ENCODE measurements around the gene SLC25A51. TPM values are rescaled to one million over a fixed set of nuclear protein-coding genes. Genes with fewer than 3 reads are reported as not detected.

Gene SLC25A51
- total RNA-seq, 6 experiments from 2014 or later: 29.1 to 35.0 (median 32.9) TPM

DNA sequence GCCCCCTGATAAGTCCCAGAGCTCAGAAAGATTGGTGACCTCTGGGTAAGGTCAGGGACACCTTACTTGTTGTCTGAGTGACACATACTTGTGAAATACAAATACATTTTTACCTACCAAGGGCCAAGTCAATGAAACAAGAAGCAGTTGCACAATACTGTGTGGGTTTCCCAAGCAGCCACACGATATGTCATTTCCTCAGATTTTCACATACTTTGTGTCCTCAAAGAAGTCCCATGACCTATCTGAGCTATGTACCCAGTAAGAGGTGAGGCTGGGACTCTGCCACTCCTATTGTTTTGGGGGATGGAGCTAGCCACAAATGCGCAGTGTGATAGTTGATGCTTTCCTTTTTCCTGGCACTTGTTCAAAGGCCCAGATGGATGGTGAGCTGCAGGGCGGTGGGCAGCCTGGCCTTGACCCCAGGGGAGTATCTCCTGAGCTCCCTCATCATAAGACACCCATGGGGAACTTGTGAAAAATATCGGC, 4.8 kb upstream of the SLC25A51 start:
- TF ChIP-seq, protein P1, sequence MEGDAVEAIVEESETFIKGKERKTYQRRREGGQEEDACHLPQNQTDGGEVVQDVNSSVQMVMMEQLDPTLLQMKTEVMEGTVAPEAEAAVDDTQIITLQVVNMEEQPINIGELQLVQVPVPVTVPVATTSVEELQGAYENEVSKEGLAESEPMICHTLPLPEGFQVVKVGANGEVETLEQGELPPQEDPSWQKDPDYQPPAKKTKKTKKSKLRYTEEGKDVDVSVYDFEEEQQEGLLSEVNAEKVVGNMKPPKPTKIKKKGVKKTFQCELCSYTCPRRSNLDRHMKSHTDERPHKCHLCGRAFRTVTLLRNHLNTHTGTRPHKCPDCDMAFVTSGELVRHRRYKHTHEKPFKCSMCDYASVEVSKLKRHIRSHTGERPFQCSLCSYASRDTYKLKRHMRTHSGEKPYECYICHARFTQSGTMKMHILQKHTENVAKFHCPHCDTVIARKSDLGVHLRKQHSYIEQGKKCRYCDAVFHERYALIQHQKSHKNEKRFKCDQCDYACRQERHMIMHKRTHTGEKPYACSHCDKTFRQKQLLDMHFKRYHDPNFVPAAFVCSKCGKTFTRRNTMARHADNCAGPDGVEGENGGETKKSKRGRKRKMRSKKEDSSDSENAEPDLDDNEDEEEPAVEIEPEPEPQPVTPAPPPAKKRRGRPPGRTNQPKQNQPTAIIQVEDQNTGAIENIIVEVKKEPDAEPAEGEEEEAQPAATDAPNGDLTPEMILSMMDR (IDR thresholded peaks at IDR 0.05): no peak
- no peaks in the 10 kb centered on the region for H3K9me3 Mint-ChIP-seq
- no peak overlapping the region for H3K4me3 Mint-ChIP-seq
- peaks cover 5% of the 10 kb centered on the region for H3K36me3 Mint-ChIP-seq (ENCODE audit: low read depth)
- DNase-seq: peak; percentile 12
- H3K4me1 Mint-ChIP-seq (ENCODE audit: low read depth): peaks cover 28% of the 10 kb centered on the region
- no peak overlapping the region; the same call in 1 of the 2 replicates for H3K27ac Mint-ChIP-seq
- peaks cover 11% of the 10 kb centered on the region for H3K27me3 Mint-ChIP-seq (ENCODE audit: insufficient read depth)

DNA sequence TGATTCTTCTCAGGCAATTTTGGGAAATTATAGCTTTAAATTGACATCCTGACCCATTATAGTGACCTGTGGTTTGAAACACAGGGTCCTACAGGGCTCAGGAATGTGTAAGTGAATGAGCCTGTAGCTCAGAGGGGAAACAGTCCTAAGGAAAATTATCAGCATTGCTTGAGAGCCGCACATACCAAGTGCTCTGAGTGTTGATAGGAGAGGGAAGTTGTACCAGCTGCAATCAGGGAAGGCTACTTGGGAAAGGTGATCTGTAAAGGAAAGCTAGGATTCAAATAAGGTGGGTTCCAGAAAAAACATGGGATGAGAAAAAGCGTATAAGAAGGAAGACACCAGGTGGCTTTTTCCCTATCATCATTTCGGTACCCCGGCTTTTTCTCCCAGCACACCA, 4.4 kb upstream of the SLC25A51 start:
- TF ChIP-seq, protein P1 (IDR thresholded peaks at IDR 0.05): no peak
- Mint-ChIP-seq H3K27ac (no peak overlapping the region; the same call in 1 of the 2 replicates), H3K27me3 (ENCODE audit: insufficient read depth) (peaks cover 8% of the 10 kb centered on the region), H3K4me3 (no peak overlapping the region), H3K9me3 (no peaks in the 10 kb centered on the region), H3K36me3 (ENCODE audit: low read depth) (peaks cover under 1% of the 10 kb centered on the region), H3K4me1 (ENCODE audit: low read depth) (peaks cover 23% of the 10 kb centered on the region)
- DNase-seq: no peak

DNA sequence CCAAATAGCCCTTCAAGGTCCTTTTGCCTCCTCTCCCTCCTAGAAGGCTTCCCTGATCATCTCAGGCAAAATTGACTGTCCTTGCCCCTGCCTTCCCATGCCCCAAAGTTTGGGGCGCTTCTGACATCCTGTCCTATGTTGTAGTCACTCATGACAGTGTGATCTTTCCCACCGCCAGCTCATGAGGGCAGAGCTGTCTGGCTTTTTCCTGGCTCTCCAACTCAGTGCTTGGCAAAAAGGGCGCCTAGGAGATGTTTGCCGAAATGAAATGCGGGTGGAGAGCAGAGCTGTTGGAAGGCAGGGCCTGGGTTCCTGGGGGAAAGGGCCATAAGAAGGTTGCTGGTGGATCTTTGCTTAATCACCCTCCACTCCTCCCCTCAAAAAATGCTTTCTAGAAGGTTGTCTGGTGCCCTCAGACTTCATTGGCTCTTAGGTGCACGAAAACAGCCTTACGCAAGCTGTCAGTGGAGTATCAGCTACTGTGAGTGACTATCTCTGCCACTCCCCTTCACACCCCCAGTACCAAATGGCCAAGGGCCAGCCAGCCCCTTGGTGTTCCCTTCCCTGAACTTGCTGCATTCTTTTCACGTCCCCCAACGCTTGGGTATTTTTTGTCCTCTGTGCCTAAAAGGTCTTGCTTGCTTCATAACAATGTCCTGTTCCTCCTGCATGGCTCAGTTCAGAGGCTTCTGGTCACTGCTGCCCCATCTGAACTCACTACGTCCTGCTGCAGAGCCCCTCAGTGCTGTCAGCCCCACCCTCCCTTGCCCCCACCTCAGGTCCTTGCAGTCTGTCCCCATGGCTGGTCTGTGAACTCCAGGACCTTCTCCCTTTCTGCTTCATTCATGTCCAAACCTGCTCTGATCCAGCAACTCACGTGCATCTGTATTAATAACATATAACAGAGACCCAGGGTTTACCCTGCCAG, 2.6 kb upstream of the SLC25A51 start:
- H3K4me1 Mint-ChIP-seq (ENCODE audit: low read depth): peaks cover 33% of the 10 kb centered on the region
- DNase-seq: no peak
- no peaks in the 10 kb centered on the region for H3K9me3 Mint-ChIP-seq
- peaks cover 8% of the 10 kb centered on the region for H3K27me3 Mint-ChIP-seq (ENCODE audit: insufficient read depth)
- H3K36me3 Mint-ChIP-seq (ENCODE audit: low read depth): no peaks in the 10 kb centered on the region; the same call in 1 of the 2 replicates
- H3K4me3 Mint-ChIP-seq: no peak overlapping the region
- TF ChIP-seq, protein P1 (IDR thresholded peaks at IDR 0.05): no peak
- 0 out of 2 replicates have a peak overlapping the region, but pooled peaks have one; percentile 3 for H3K27ac Mint-ChIP-seq

DNA sequence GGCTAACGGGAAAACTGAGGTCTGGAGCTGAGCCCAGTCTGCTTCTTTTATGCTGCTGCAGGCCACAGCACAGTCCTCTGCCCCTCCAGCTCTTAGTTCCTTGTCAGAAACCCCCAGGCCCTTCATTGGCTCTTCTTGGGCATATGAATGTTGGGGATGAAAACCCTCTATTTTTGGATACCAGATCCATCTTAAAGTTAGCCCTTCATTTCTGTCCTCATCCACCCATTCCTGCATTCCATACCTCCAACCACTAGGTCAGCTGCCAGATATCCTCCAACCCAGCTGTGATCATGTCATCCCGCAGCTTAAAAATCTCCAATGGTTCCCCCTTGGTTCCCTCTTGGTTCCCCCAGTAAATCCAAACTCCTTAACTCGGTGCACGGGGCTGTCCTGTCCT, 1.8 kb upstream of the SLC25A51 start:
- Mint-ChIP-seq H3K4me3 (no peak overlapping the region), H3K4me1 (ENCODE audit: low read depth) (peaks cover 33% of the 10 kb centered on the region), H3K27me3 (ENCODE audit: insufficient read depth) (peaks cover 8% of the 10 kb centered on the region), H3K36me3 (ENCODE audit: low read depth) (no peaks in the 10 kb centered on the region; the same call in 1 of the 2 replicates), H3K9me3 (no peaks in the 10 kb centered on the region), H3K27ac (0 out of 2 replicates have a peak overlapping the region, but pooled peaks have one; percentile 3)
- no peak for DNase-seq
- TF ChIP-seq, protein P1 (IDR thresholded peaks at IDR 0.05): no peak

DNA sequence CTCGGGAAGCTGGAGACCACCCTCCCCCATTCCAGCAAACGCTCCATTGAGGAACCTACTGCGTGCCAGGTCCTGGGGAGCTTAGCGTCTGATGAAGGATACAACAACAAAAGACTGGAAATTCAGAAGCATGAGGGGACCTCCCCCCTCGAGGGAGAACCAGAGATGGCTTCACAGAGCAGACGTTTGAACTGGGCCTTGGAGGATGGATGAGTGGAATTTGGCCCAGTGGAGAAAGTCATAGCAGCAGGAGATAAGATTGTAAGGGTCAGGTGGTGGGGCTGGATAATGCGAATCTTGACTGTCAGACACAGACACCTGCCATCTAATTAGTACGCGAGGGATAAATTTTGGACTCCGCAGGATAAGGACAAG, 1.2 kb upstream of the SLC25A51 start:
- no peaks in the 10 kb centered on the region; the same call in 1 of the 2 replicates for H3K36me3 Mint-ChIP-seq (ENCODE audit: low read depth)
- H3K4me3 Mint-ChIP-seq: peak overlapping the region; percentile 90
- DNase-seq: no peak
- H3K27me3 Mint-ChIP-seq (ENCODE audit: insufficient read depth): peaks cover 7% of the 10 kb centered on the region
- TF ChIP-seq, protein P1 (IDR thresholded peaks at IDR 0.05): no peak
- H3K9me3 Mint-ChIP-seq: no peaks in the 10 kb centered on the region
- peak overlapping the region; percentile 86 for H3K27ac Mint-ChIP-seq
- peaks cover 33% of the 10 kb centered on the region for H3K4me1 Mint-ChIP-seq (ENCODE audit: low read depth)
